ENCODE results near the gene USP1.

The USP1 gene

DNA sequence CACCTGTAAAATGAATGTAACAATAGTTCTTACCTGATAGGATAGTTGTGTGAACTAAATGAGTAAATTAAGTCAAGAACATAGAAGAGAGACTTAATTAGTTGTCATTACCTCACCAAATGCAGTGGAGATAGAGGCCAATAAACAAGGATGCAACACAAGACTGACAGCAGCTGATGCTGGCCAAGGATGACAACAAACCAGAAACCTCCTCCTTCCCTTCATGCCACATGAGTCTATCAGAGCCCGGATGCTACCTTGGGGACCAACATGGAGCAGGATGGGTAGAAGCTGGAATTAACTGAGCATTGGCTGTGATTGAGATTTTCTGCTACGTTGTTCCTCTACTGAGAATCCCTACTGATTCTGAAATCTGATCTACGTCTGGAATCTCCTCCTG, 30.3 kb upstream of the USP1 start:
- Histone ChIP-seq H3K4me3 (ENCODE audit: low read depth, low read length, poor library complexity, severe bottlenecking) (no peak overlapping the region), H4K20me1 (ENCODE audit: insufficient read depth, low read length) (no peaks in the 10 kb centered on the region), H3K4me1 (ENCODE audit: insufficient read depth, low read length, severe bottlenecking) (no peaks in the 10 kb centered on the region), H2AFZ (ENCODE audit: low read length) (no peak overlapping the region), H3K9me3 (ENCODE audit: low read length) (no peaks in the 10 kb centered on the region), H3K9me2 (ENCODE audit: low read depth, low read length) (no peaks in the 10 kb centered on the region), H3K27ac (ENCODE audit: low read depth, low read length, poor library complexity, severe bottlenecking) (no peak overlapping the region), H3K27me3 (ENCODE audit: insufficient read depth, low read length) (no peaks in the 10 kb centered on the region), H3K9ac (ENCODE audit: low read length) (no peak overlapping the region), H3K79me2 (ENCODE audit: insufficient read depth, low read length) (no peaks in the 10 kb centered on the region), H3K36me3 (ENCODE audit: insufficient read depth, low read length) (no peaks in the 10 kb centered on the region), H3K4me2 (ENCODE audit: low read length) (no peak overlapping the region), H3F3A (ENCODE audit: insufficient read depth, low read length) (no peaks in the 10 kb centered on the region)
- TF ChIP-seq, protein P1, sequence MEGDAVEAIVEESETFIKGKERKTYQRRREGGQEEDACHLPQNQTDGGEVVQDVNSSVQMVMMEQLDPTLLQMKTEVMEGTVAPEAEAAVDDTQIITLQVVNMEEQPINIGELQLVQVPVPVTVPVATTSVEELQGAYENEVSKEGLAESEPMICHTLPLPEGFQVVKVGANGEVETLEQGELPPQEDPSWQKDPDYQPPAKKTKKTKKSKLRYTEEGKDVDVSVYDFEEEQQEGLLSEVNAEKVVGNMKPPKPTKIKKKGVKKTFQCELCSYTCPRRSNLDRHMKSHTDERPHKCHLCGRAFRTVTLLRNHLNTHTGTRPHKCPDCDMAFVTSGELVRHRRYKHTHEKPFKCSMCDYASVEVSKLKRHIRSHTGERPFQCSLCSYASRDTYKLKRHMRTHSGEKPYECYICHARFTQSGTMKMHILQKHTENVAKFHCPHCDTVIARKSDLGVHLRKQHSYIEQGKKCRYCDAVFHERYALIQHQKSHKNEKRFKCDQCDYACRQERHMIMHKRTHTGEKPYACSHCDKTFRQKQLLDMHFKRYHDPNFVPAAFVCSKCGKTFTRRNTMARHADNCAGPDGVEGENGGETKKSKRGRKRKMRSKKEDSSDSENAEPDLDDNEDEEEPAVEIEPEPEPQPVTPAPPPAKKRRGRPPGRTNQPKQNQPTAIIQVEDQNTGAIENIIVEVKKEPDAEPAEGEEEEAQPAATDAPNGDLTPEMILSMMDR (IDR thresholded peaks at IDR 0.05; ENCODE audit: low read length): no peak
- no peak for TF ChIP-seq EZH2 (IDR thresholded peaks at IDR 0.05; ENCODE audit: borderline replicate concordance, low read length)

DNA sequence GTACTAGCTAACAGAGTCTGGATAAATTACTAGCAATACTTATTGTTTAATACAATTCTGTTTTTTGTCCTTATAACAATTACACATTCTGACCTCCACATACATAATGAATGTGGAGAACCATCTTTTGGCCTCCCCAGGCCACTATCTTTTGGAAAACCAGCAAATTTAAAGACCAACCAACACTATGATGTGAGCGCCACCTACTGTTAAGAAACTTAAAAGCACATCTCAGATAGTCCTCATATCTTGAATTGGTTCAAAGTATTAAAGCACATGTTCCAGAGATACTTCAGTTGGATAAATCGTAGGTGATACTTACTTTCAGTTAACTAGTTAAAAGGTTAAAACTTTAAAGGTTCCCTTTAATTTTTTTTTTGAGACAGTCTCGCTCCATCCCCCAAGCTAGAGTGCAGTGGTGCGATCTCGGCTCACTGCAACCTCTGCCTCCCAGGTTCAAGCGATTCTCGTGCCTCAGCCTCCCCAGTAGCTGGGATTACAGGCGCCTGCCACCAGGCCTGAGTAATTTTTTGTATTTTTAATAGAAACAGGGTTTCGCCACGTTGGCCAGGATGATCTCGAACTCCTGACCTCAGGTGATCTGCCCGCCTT, 29.3 kb upstream of the USP1 start:
- Histone ChIP-seq H3K27me3 (ENCODE audit: insufficient read depth, low read length) (no peaks in the 10 kb centered on the region), H3F3A (ENCODE audit: insufficient read depth, low read length) (no peaks in the 10 kb centered on the region), H3K4me2 (ENCODE audit: low read length) (no peak overlapping the region), H3K36me3 (ENCODE audit: insufficient read depth, low read length) (no peaks in the 10 kb centered on the region), H2AFZ (ENCODE audit: low read length) (no peak overlapping the region), H3K79me2 (ENCODE audit: insufficient read depth, low read length) (no peaks in the 10 kb centered on the region), H3K4me3 (ENCODE audit: low read depth, low read length, poor library complexity, severe bottlenecking) (no peak overlapping the region), H4K20me1 (ENCODE audit: insufficient read depth, low read length) (no peaks in the 10 kb centered on the region), H3K9me3 (ENCODE audit: low read length) (no peaks in the 10 kb centered on the region), H3K4me1 (ENCODE audit: insufficient read depth, low read length, severe bottlenecking) (no peaks in the 10 kb centered on the region), H3K9ac (ENCODE audit: low read length) (no peak overlapping the region), H3K27ac (ENCODE audit: low read depth, low read length, poor library complexity, severe bottlenecking) (no peak overlapping the region), H3K9me2 (ENCODE audit: low read depth, low read length) (no peaks in the 10 kb centered on the region)
- TF ChIP-seq EZH2 (IDR thresholded peaks at IDR 0.05; ENCODE audit: borderline replicate concordance, low read length): no peak
- TF ChIP-seq, protein P1 (IDR thresholded peaks at IDR 0.05; ENCODE audit: low read length): peak; percentile 82

GRCh38 chr1:62415687-62416086, 21.2 kb upstream of the USP1 start:
- no peak overlapping the region for H3K4me2 ChIP-seq (ENCODE audit: low read length)
- no peaks in the 10 kb centered on the region for H4K20me1 ChIP-seq (ENCODE audit: insufficient read depth, low read length)
- H3K4me1 ChIP-seq (ENCODE audit: insufficient read depth, low read length, severe bottlenecking): no peaks in the 10 kb centered on the region
- no peak overlapping the region for H3K9ac ChIP-seq (ENCODE audit: low read length)
- no peaks in the 10 kb centered on the region for H3K9me2 ChIP-seq (ENCODE audit: low read depth, low read length)
- H3K79me2 ChIP-seq (ENCODE audit: insufficient read depth, low read length): no peaks in the 10 kb centered on the region
- no peaks in the 10 kb centered on the region for H3K36me3 ChIP-seq (ENCODE audit: insufficient read depth, low read length)
- no peak overlapping the region for H3K4me3 ChIP-seq (ENCODE audit: low read depth, low read length, poor library complexity, severe bottlenecking)
- H3F3A ChIP-seq (ENCODE audit: insufficient read depth, low read length): no peaks in the 10 kb centered on the region
- no peak for TF ChIP-seq EZH2 (IDR thresholded peaks at IDR 0.05; ENCODE audit: borderline replicate concordance, low read length)
- TF ChIP-seq, protein P1 (IDR thresholded peaks at IDR 0.05; ENCODE audit: low read length): no peak
- H3K9me3 ChIP-seq (ENCODE audit: low read length): no peaks in the 10 kb centered on the region
- no peaks in the 10 kb centered on the region for H3K27me3 ChIP-seq (ENCODE audit: insufficient read depth, low read length)
- no peak overlapping the region for H2AFZ ChIP-seq (ENCODE audit: low read length)
- no peak overlapping the region for H3K27ac ChIP-seq (ENCODE audit: low read depth, low read length, poor library complexity, severe bottlenecking)
